ENCODE results near the gene MAP3K7CL.

DNA sequence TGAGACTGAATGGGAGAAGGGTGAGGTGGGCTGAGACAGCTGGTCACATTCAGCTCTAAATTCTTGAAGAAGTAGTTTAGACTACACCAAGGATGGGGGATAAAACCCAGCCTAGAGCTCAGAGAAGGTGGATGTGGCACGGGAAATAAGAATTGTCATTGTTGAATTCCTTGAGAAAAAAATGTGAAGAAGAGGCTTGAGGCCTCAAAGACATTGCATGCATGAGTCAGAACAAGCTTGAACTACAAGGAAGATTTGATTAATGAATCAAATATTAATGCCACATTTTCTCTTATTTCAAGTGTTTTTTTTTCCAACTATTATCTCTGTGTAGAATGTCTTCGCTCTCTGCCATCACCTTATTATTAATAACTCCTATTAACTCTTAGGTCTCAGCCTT, 58.9 kb downstream of the MAP3K7CL start:
- TF ChIP-seq RELA (CRISPR knock-in tag; IDR thresholded peaks at IDR 0.05; ENCODE audit: borderline replicate concordance) = no peak
- TF ChIP-seq GRHL2 (CRISPR knock-in tag; IDR thresholded peaks at IDR 0.05; ENCODE audit: insufficient replicate concordance, severe bottlenecking) = no peak
- no peak for TF ChIP-seq CTCF (IDR thresholded peaks at IDR 0.05)
- TF ChIP-seq, protein P1, sequence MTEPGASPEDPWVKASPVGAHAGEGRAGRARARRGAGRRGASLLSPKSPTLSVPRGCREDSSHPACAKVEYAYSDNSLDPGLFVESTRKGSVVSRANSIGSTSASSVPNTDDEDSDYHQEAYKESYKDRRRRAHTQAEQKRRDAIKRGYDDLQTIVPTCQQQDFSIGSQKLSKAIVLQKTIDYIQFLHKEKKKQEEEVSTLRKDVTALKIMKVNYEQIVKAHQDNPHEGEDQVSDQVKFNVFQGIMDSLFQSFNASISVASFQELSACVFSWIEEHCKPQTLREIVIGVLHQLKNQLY (CRISPR knock-in tag; IDR thresholded peaks at IDR 0.05) = no peak
- TF ChIP-seq, protein P2, sequence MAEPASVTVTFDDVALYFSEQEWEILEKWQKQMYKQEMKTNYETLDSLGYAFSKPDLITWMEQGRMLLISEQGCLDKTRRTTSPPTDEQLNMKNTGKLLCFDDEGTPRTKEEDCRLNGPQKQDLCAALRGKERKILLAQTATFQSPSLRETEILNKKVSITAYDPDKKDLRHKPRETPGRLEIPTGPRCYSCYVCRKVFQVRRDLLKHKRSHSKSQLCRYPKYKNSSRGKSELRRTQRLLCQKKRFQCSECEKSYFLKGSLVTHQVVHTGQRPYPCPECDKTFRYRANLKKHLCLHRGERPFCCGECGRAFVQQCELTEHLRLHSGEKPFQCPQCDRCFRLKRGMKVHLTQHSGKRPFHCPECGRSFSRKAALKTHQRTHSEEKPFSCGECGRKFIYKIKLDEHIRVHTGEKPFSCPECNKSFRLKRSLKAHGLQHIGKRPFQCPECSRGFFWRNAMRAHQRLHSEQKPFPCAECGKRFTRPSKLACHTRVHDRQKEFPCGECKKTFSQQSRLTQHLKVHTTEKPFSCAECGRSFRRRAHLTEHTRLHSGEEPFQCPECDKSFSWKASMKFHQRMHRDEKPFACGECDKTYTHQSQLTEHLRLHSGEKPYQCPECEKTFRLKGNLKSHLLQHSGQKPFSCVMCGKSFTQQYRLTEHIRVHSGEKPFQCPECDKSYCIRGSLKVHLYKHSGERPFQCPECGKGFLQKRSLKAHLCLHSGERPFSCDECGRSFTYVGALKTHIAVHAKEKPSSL (CRISPR knock-in tag; conservative IDR thresholded peaks at IDR 0.05) = no peak
- TF ChIP-seq NR3C1 (CRISPR knock-in tag; conservative IDR thresholded peaks at IDR 0.05; ENCODE audit: low read depth) = no peak
- TF ChIP-seq JUN (CRISPR knock-in tag; IDR thresholded peaks at IDR 0.05) = no peak
- no peak for TF ChIP-seq ELF4 (CRISPR knock-in tag; IDR thresholded peaks at IDR 0.05; ENCODE audit: low read depth)
- TF ChIP-seq CREM (CRISPR knock-in tag; IDR thresholded peaks at IDR 0.05) = no peak
- TF ChIP-seq PREB (CRISPR knock-in tag; IDR thresholded peaks at IDR 0.05; ENCODE audit: borderline replicate concordance) = no peak

Data from WTC11 (cell line).